Keratinocyte (primary cell): ENCODE data around the gene S100A9. TPM values are rescaled to one million over a fixed set of nuclear protein-coding genes. Genes with fewer than 3 reads are reported as not detected.
"Not testable (repeated sequence)": the region's sequence is repeated elsewhere in the genome, so short reads cannot be mapped to it uniquely, and the experiment has no call there.

Experiments
- DNase-seq: peaks from one replicate; pipeline ENCODE4 v3.0.0-alpha.2; 2011; ENCODE audit warnings: low read depth, missing footprints, low spot score
- FAIRE-seq: peaks from 2 replicates; lab custom pipeline; 2011; peaks lifted over from hg19 to GRCh38; lab: Jason Lieb, UNC
- H2AFZ ChIP-seq: 2 replicates; pipeline ENCODE4 v1.6.0; 2012; ENCODE audit warnings: low read length, control low read depth, inconsistent platforms; ENCODE audit not compliant: control insufficient read depth
- H3K27ac ChIP-seq: 2 replicates; pipeline ENCODE4 v1.5.1; 2011; ENCODE audit warnings: low read length; ENCODE audit not compliant: control insufficient read depth, insufficient read depth
- H3K27me3 ChIP-seq: 3 replicates; pipeline ENCODE4 v1.6.0; 2011; ENCODE audit warnings: low read length; ENCODE audit not compliant: control insufficient read depth, insufficient read depth; ENCODE audit errors: extremely low read depth
- H3K36me3 ChIP-seq, 2 experiments: 2 replicates in 1 of 2; 3 replicates in 1 of 2; pipeline ENCODE4 v1.5.1; 2011; ENCODE audit warnings: low read length in 2 of 2, mild to moderate bottlenecking in 1 of 2; ENCODE audit not compliant: control insufficient read depth in 2 of 2, insufficient read depth in 2 of 2; ENCODE audit errors: extremely low read depth in 1 of 2
- H3K4me1 ChIP-seq: 3 replicates; pipeline ENCODE4 v1.5.1; 2011; ENCODE audit warnings: low read length; ENCODE audit not compliant: control insufficient read depth, insufficient read depth; ENCODE audit errors: extremely low read depth
- H3K4me2 ChIP-seq: 3 replicates; pipeline ENCODE4 v1.6.0; 2011; ENCODE audit warnings: low read depth, low read length; ENCODE audit not compliant: control insufficient read depth, insufficient read depth; ENCODE audit errors: extremely low read depth
- H3K4me3 ChIP-seq, 3 experiments: fragments of 200-600 bp in 1 of 3; sonication (generic) in 1 of 3; 2 replicates in 2 of 3; 3 replicates in 1 of 3; pipeline ENCODE4 v1.5.1; 2011 to 2016; ENCODE audit warnings: low read length in 3 of 3, mild to moderate bottlenecking in 3 of 3, control low read depth in 2 of 3, inconsistent platforms in 1 of 3, low read depth in 1 of 3, mixed read lengths in 1 of 3, mixed run types in 1 of 3, moderate library complexity in 1 of 3; ENCODE audit not compliant: control insufficient read depth in 2 of 3, insufficient read depth in 2 of 3; ENCODE audit errors: extremely low read depth in 1 of 3
- H3K79me2 ChIP-seq: 2 replicates; pipeline ENCODE4 v1.6.0; 2012; ENCODE audit warnings: low read length; ENCODE audit not compliant: control insufficient read depth, insufficient read depth
- H3K9ac ChIP-seq: 3 replicates; pipeline ENCODE4 v1.6.0; 2011; ENCODE audit warnings: low read length; ENCODE audit not compliant: control insufficient read depth, insufficient read depth; ENCODE audit errors: extremely low read depth
- H3K9me1 ChIP-seq: 3 replicates; pipeline ENCODE4 v1.6.0; 2011; ENCODE audit warnings: low read length; ENCODE audit not compliant: control insufficient read depth, insufficient read depth; ENCODE audit errors: extremely low read depth
- H3K9me3 ChIP-seq: 2 replicates; pipeline ENCODE4 v1.5.1; 2012; ENCODE audit warnings: low read depth, low read length; ENCODE audit not compliant: control insufficient read depth
- H4K20me1 ChIP-seq: 3 replicates; pipeline ENCODE4 v1.6.0; 2011; ENCODE audit warnings: low read length; ENCODE audit not compliant: control insufficient read depth, insufficient read depth; ENCODE audit errors: extremely low read depth
- EZH2 ChIP-seq: IDR thresholded peaks from one replicate; pipeline ENCODE4 v1.6.1; 2012; ENCODE audit warnings: inconsistent platforms, mild to moderate bottlenecking, low read length, moderate library complexity
- dilution Hi-C: fragments of 300-500 bp; cut with MboI; formaldehyde crosslinking; loops from one replicate; pipeline ENCODE4 v1.7.0; 2020; ENCODE audit warnings: low sequenced_read_pairs; ENCODE audit not compliant: extremely low pct_ligation_motif_present
- polyA plus RNA-seq, 5 experiments: library from polyadenylated mRNA; depleted of rRNA in 3 of 5; stranded (reverse) in 3 of 5; stranded (forward) in 1 of 5; unstranded in 1 of 5; fragments of >200 nt; gene quantifications; 1 replicate in 1 of 5; 2 replicates in 3 of 5; 3 replicates in 1 of 5; pipeline versions ENCODE4 v1.2.1 to v1.2.3, GENCODE V29; 2011 to 2012; ENCODE audit warnings: missing spikeins in 2 of 5, low read depth in 1 of 5, low replicate concordance in 1 of 5
- TF ChIP-seq, protein P1 (sequence below), 3 experiments: IDR thresholded peaks in 1 of 3; conservative IDR thresholded peaks in 1 of 3; optimal IDR thresholded peaks in 1 of 3; 2 replicates in 2 of 3; 3 replicates in 1 of 3; pipeline versions ENCODE3 to v1.5.1; 2011; ENCODE audit warnings: low read length in 3 of 3, mild to moderate bottlenecking in 3 of 3, moderate library complexity in 2 of 3, control low read depth in 1 of 3, inconsistent platforms in 1 of 3; ENCODE audit not compliant: insufficient read depth in 2 of 3; ENCODE audit errors: extremely low read depth in 1 of 3

Gene S100A9
- polyA plus RNA-seq, 1 donor (not counting 4 experiments of a cell fraction or from before 2014, with no cell fraction given): 297 TPM

DNA sequence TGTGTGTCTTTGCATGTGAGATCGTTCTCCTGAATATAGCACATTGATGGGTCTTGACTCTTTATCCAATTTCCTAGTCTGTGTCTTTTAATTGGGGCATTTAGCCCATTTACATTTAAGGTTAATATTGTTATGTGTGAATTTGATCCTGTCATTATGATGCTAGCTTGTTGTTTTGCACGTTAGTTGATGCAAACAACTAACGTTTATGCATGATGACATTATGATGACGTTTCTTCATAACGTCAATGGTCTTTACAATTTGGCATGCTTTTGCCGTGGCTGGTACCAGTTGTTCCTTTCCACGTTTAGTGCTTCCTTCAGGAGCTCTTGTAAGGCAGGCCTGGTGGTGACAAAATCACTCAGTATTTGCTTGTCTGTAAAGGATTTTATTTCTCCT lies 39.5 kb upstream of the S100A9 start:
- H3K4me3 ChIP-seq, H3K36me3 ChIP-seq, H3K9me3 ChIP-seq, H3K9me1 ChIP-seq, H3K79me2 ChIP-seq, H3K4me2 ChIP-seq, FAIRE-seq, H3K27ac ChIP-seq, DNase-seq, H2AFZ ChIP-seq, H3K9ac ChIP-seq, H3K27me3 ChIP-seq, dilution Hi-C loops, H4K20me1 ChIP-seq, H3K4me1 ChIP-seq: not testable (repeated sequence)

DNA sequence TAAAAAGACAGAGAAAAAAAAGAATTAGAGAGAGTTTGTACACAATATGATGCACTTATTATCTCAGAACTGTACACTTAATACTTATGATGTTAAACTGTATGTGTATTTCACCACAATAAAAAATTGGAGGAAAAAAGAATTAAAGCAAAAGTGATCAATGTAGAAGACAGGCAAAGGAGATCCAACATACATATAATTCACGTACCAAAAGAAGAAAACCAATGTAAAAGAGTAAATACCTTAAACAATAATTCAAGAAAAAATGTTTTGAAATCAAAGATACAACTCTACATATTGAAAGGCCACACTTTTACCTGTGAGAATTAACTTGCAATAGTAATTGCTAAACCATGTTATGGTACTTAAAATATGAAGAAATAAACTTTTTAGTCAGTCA lies 35.1 kb upstream of the S100A9 start:
- FAIRE-seq (no peak), DNase-seq (no peak)
- dilution Hi-C loops: no loop called here
- H3K79me2 ChIP-seq: no peaks in the 10 kb centered on the region
- TF ChIP-seq EZH2: no peak
- TF ChIP-seq, protein P1, sequence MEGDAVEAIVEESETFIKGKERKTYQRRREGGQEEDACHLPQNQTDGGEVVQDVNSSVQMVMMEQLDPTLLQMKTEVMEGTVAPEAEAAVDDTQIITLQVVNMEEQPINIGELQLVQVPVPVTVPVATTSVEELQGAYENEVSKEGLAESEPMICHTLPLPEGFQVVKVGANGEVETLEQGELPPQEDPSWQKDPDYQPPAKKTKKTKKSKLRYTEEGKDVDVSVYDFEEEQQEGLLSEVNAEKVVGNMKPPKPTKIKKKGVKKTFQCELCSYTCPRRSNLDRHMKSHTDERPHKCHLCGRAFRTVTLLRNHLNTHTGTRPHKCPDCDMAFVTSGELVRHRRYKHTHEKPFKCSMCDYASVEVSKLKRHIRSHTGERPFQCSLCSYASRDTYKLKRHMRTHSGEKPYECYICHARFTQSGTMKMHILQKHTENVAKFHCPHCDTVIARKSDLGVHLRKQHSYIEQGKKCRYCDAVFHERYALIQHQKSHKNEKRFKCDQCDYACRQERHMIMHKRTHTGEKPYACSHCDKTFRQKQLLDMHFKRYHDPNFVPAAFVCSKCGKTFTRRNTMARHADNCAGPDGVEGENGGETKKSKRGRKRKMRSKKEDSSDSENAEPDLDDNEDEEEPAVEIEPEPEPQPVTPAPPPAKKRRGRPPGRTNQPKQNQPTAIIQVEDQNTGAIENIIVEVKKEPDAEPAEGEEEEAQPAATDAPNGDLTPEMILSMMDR (optimal IDR thresholded peaks at IDR 0.05 in 1 of 3, IDR thresholded peaks at IDR 0.05 in 1 of 3, conservative IDR thresholded peaks at IDR 0.05 in 1 of 3; ENCODE audit: extremely low read depth in 1 of 3, insufficient read depth in 2 of 3, low read length in 3 of 3): no peak
- H3K27me3 ChIP-seq: no peaks in the 10 kb centered on the region
- H3K4me1 ChIP-seq: no peaks in the 10 kb centered on the region
- H3K4me2 ChIP-seq: no peak overlapping the region
- H3K27ac ChIP-seq: no peak overlapping the region
- no peaks in the 10 kb centered on the region for H3K36me3 ChIP-seq
- no peak overlapping the region for H3K9ac ChIP-seq
- H2AFZ ChIP-seq: no peak overlapping the region
- no peaks in the 10 kb centered on the region for H4K20me1 ChIP-seq
- H3K9me3 ChIP-seq: peaks cover 4% of the 10 kb centered on the region
- H3K4me3 ChIP-seq: no peak overlapping the region
- H3K9me1 ChIP-seq: no peaks in the 10 kb centered on the region

DNA sequence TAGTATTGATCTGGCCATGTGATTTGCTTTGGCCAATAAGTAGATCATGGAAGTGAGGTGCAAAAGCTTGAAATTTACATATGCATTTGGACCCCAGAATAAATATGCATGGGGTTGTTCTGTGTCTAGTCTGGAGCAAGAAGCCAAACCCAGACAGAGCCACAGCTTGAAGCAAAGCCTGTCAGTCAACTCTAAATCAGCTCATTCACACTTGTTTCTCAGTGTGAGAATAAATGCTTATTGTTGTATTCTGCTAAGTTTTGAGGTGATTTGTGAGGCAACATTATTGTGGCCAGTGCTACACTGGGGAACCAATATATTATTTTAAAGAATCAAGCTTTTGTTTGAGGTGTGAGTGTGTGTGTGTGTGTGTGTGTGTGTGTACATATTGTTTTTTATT lies 32.7 kb upstream of the S100A9 start:
- Histone ChIP-seq H3K4me1 (no peaks in the 10 kb centered on the region), H3K9me1 (no peaks in the 10 kb centered on the region), H2AFZ (no peak overlapping the region), H3K9ac (no peak overlapping the region), H3K36me3 (no peaks in the 10 kb centered on the region), H4K20me1 (no peaks in the 10 kb centered on the region), H3K79me2 (no peaks in the 10 kb centered on the region), H3K4me2 (no peak overlapping the region), H3K27me3 (no peaks in the 10 kb centered on the region), H3K9me3 (peaks cover 4% of the 10 kb centered on the region), H3K4me3 (no peak overlapping the region), H3K27ac (no peak overlapping the region)
- DNase-seq: no peak
- TF ChIP-seq, protein P1 (optimal IDR thresholded peaks at IDR 0.05 in 1 of 3, IDR thresholded peaks at IDR 0.05 in 1 of 3, conservative IDR thresholded peaks at IDR 0.05 in 1 of 3; ENCODE audit: extremely low read depth in 1 of 3, insufficient read depth in 2 of 3, low read length in 3 of 3): no peak
- no peak for TF ChIP-seq EZH2
- no peak for FAIRE-seq
- dilution Hi-C loops: no loop called here
